NT2/D1 (cell line): ENCODE data around the gene RTL10.

Source experiments
- SUZ12 ChIP-seq: IDR thresholded peaks from 2 replicates; pipeline ENCODE4 v1.6.1; 2011; ENCODE audit not compliant: insufficient read length, insufficient read depth; ENCODE audit errors: extremely low read depth
- ZNF274 ChIP-seq: IDR thresholded peaks from 2 replicates; pipeline ENCODE4 v1.6.1; 2011; ENCODE audit warnings: mild to moderate bottlenecking, low read depth, low read length

- TF ChIP-seq SUZ12 (no peak), ZNF274 (no peak)
Observed at GRCh38 chr22:19884954-19885751, 30.5 kb upstream of the RTL10 start.
